Smooth muscle cell (in vitro differentiated cells): ENCODE data around the gene SAMD4B. TPM values are rescaled to one million over a fixed set of nuclear protein-coding genes. Genes with fewer than 3 reads are reported as not detected.
A peak's percentile ranks its signal among the peaks of the same experiment; 100 is the strongest.

ENCODE experiments used
- DNase-seq: peaks from one replicate; lab custom pipeline; 2025; ENCODE audit not compliant: unreplicated experiment; lab: John Stamatoyannopoulos, UW
- H2AFZ ChIP-seq: fragments of 200-600 bp; sonication (generic); 2 replicates; pipeline ENCODE4 v1.6.0; 2016; ENCODE audit warnings: antibody characterized with exemption, low read depth, mild to moderate bottlenecking
- H3F3A ChIP-seq: fragments of 200-600 bp; sonication (generic); 2 replicates; pipeline ENCODE4 v1.6.0; 2017; ENCODE audit warnings: antibody characterized with exemption, low read depth
- H3K27ac ChIP-seq: fragments of 200-600 bp; sonication (generic); 2 replicates; pipeline ENCODE4 v1.5.1; 2016; ENCODE audit warnings: low read depth, mild to moderate bottlenecking
- H3K27me3 ChIP-seq: fragments of 200-600 bp; sonication (generic); 2 replicates; pipeline ENCODE4 v1.6.1; 2016; ENCODE audit warnings: low read depth, mild to moderate bottlenecking
- H3K36me3 ChIP-seq: fragments of 200-600 bp; sonication (generic); 2 replicates; pipeline ENCODE4 v1.5.1; 2016; ENCODE audit warnings: low read depth
- H3K4me1 ChIP-seq: fragments of 200-600 bp; sonication (generic); 2 replicates; pipeline ENCODE4 v1.5.1; 2016; ENCODE audit warnings: low read depth
- H3K4me2 ChIP-seq: fragments of 200-600 bp; sonication (generic); 2 replicates; pipeline ENCODE4 v1.6.0; 2016; ENCODE audit warnings: mild to moderate bottlenecking
- H3K4me3 ChIP-seq: fragments of 200-600 bp; sonication (generic); 2 replicates; pipeline ENCODE4 v1.5.1; 2016; ENCODE audit warnings: mild to moderate bottlenecking
- H3K79me2 ChIP-seq: fragments of 200-600 bp; sonication (generic); 2 replicates; pipeline ENCODE4 v1.6.0; 2016; ENCODE audit warnings: low read depth, mild to moderate bottlenecking
- H3K9ac ChIP-seq: fragments of 200-600 bp; sonication (generic); 2 replicates; pipeline ENCODE4 v1.6.0; 2016; ENCODE audit warnings: low read depth
- H3K9me3 ChIP-seq: fragments of 200-600 bp; sonication (generic); replicated peaks from 2 replicates; pipeline ENCODE4 v1.5.1; 2016; ENCODE audit warnings: low read depth
- H4K20me1 ChIP-seq: fragments of 200-600 bp; sonication (generic); 2 replicates; pipeline ENCODE4 v1.6.0; 2016; ENCODE audit warnings: low read depth
- WGBS: methylation state at CpG from one replicate; pipeline ENCODE4 v1.1.7; 2016; ENCODE audit warnings: low lambda C conversion rate; 5-methylcytosine and 5-hydroxymethylcytosine counted together
- microRNA-seq: library from miRNA; unstranded; fragments of <30 nt; microRNA quantifications from one replicate; pipeline ENCODE4, GENCODE V29; 2016; ENCODE audit warnings: borderline number of aligned reads
- polyA plus RNA-seq: library from polyadenylated mRNA; unstranded; fragments of >200 nt; fragmentation: Nextera tagmentation; extraction: Ambion mirVana; gene quantifications from 2 replicates; pipeline ENCODE4 v1.2.1, GENCODE V29; 2016
- small RNA-seq: library from RNA; depleted of rRNA; stranded (forward); fragments of <200 nt; gene quantifications from one replicate; pipeline ENCODE3, GENCODE V24; 2014
- total RNA-seq: library from RNA; depleted of rRNA; stranded (reverse); fragments of >200 nt; gene quantifications from 2 replicates; pipeline ENCODE4 v1.2.3, GENCODE V29; 2014
- TF ChIP-seq, protein P1 (sequence below): fragments of 200-600 bp; sonication (generic); IDR thresholded peaks from 2 replicates; pipeline ENCODE4 v1.5.1; 2017; ENCODE audit warnings: borderline replicate concordance, mild to moderate bottlenecking, antibody characterized with exemption; ENCODE audit not compliant: insufficient read depth, poor library complexity, severe bottlenecking

Gene SAMD4B
- total and polyA plus RNA-seq, 2 experiments from 2014 or later: 58.3 to 61.8 TPM

DNA sequence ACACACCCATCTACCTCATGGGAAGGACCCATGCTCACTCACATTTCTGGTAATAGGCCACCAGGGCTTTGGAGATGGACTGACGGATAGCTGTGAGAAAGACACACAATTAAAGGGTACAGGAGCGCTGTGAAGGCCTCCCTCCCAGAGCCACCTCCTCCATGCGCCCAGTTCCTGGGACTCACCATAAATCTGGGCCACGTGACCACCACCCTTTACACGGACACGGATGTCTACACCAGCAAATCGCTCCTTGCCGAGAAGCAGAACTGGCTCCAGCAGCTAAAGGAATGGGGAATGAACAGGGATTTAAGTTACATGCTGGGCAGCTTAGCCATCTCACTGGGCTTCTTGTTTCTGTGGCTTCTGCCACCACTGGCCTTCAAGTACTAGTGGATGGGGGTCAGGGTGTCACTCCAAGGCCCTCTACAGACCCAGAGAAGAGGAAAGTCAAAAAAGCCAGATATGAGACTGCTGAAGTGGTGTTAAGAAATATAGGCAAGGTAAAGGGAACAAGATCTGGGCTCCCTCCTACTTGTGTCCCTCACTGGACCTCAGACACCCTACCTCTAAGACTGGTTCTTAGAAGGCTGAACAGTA is 91.4 kb downstream of the SAMD4B start:
- Histone ChIP-seq H3K9ac (peak overlapping the region; percentile 95), H4K20me1 (peaks cover 24% of the 10 kb centered on the region), H3F3A (peaks cover 39% of the 10 kb centered on the region), H2AFZ (no peak overlapping the region), H3K79me2 (peaks cover 32% of the 10 kb centered on the region), H3K36me3 (peaks cover 15% of the 10 kb centered on the region), H3K4me3 (no peak overlapping the region), H3K27ac (peak overlapping the region; percentile 76), H3K27me3 (no peaks in the 10 kb centered on the region), H3K4me1 (peaks cover 27% of the 10 kb centered on the region), H3K9me3 (no peaks in the 10 kb centered on the region), H3K4me2 (no peak overlapping the region)
- TF ChIP-seq, protein P1, sequence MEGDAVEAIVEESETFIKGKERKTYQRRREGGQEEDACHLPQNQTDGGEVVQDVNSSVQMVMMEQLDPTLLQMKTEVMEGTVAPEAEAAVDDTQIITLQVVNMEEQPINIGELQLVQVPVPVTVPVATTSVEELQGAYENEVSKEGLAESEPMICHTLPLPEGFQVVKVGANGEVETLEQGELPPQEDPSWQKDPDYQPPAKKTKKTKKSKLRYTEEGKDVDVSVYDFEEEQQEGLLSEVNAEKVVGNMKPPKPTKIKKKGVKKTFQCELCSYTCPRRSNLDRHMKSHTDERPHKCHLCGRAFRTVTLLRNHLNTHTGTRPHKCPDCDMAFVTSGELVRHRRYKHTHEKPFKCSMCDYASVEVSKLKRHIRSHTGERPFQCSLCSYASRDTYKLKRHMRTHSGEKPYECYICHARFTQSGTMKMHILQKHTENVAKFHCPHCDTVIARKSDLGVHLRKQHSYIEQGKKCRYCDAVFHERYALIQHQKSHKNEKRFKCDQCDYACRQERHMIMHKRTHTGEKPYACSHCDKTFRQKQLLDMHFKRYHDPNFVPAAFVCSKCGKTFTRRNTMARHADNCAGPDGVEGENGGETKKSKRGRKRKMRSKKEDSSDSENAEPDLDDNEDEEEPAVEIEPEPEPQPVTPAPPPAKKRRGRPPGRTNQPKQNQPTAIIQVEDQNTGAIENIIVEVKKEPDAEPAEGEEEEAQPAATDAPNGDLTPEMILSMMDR: no peak
- DNase-seq: no peak
- 97% methylated on average over 8 of the region's 8 CpGs for WGBS

DNA sequence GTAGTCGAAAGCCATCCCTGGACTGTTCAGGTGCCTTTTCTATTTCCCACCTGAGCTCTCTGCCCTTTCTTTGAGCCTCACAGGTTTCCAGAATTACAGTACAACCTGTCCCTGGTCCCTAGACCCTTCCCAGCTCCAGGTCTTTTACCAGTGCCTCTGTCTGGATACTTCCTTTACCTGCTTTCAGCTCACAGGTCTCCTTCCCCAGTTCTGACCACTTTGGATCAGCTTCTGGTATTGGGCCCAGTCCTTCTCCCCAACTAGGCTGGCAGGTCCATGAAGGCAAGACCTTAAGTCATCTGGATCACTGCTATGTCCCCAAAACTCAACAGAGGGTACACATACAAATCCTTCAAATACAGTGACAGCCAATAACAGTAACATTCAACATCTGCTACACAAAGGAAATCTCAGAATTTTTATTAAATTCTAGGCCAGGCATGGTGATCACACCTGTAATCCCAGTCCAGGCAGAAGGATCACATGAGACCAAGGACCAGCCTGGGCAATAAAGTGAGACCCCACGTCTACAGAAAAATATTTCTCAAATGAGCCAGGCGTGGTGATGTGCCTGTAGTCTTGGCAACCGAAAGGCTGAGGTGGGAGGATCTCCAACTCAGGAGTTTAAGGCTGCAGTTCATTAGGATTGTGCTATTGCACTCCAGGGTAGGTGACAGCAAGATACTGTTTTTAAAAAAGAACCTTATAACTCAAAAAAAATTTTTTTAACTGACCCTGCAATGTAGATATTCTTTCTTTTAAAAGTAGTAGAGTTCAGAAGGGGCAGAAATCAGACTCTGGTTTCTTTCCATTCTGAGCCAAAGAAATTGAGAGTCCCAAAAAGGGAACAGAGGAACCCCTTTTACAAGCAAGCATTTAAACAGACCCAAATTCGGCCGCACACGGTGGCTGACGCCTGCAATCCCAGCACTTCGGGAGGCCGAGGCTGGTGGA is 92.2 kb downstream of the SAMD4B start:
- Histone ChIP-seq H4K20me1 (peaks cover 24% of the 10 kb centered on the region), H3K27ac (peak overlapping the region; percentile 76), H3K4me2 (peak overlapping the region; percentile 98), H3K9ac (peak overlapping the region; percentile 95), H3K79me2 (peaks cover 32% of the 10 kb centered on the region), H2AFZ (no peak overlapping the region), H3K36me3 (peaks cover 15% of the 10 kb centered on the region), H3F3A (peaks cover 32% of the 10 kb centered on the region), H3K27me3 (no peaks in the 10 kb centered on the region), H3K4me1 (peaks cover 20% of the 10 kb centered on the region), H3K9me3 (no peaks in the 10 kb centered on the region), H3K4me3 (peak overlapping the region; percentile 98)
- no peak for DNase-seq
- TF ChIP-seq, protein P1: no peak
- whole genome bisulfite sequencing: 48% methylated on average over 10 of the region's 10 CpGs

Small RNA genes lying within 50 kb of the gene (microRNA-seq; reads per million reads assigned to microRNA genes)
- gene MIR4530: not detected

Small RNA genes lying within 50 kb of the gene (small RNA-seq; reads per million reads assigned to genes)
- 0.08 reads per million for gene AC011445.2
- 0.08 reads per million for gene MIR4530
- not detected for gene RN7SL566P

Other genes with a start within 250 kb of the SAMD4B start
- gene PAK4, start 216.6 kb upstream of the SAMD4B start, total RNA-seq: 9.7 and 11.8 TPM in 2 replicates
- 19.1 and 19.9 TPM in 2 replicates for gene PAK4, start 216.6 kb upstream of the SAMD4B start, polyA plus RNA-seq
- 2.2 and 4.0 TPM in 2 replicates for gene NCCRP1, start 145.5 kb upstream of the SAMD4B start, total RNA-seq
- 1.5 TPM in 2 replicates for gene NCCRP1, start 145.5 kb upstream of the SAMD4B start, polyA plus RNA-seq
- not detected in 2 replicates for gene SYCN, start 138.2 kb upstream of the SAMD4B start, total RNA-seq
- not detected in 2 replicates for gene SYCN, start 138.2 kb upstream of the SAMD4B start, polyA plus RNA-seq
- gene IFNL3, start 97.4 kb upstream of the SAMD4B start, total RNA-seq: not detected in 2 replicates
- 0.34 TPM in 1 of 2 replicates, not detected in the other for gene IFNL3, start 97.4 kb upstream of the SAMD4B start, polyA plus RNA-seq
- gene IFNL4, start 93.6 kb upstream of the SAMD4B start, total RNA-seq: not detected in 2 replicates
- 0.15 TPM in 1 of 2 replicates, not detected in the other for gene IFNL4, start 93.6 kb upstream of the SAMD4B start, polyA plus RNA-seq
- gene IFNL2, start 74.0 kb upstream of the SAMD4B start, total RNA-seq: not detected in 2 replicates
- gene IFNL2, start 74.0 kb upstream of the SAMD4B start, polyA plus RNA-seq: not detected in 2 replicates
- gene IFNL1, start 46.0 kb upstream of the SAMD4B start, total RNA-seq: not detected in 2 replicates
- gene IFNL1, start 46.0 kb upstream of the SAMD4B start, polyA plus RNA-seq: not detected in 2 replicates
- gene LRFN1, start 21.6 kb upstream of the SAMD4B start, total RNA-seq: 0.36 and 0.76 TPM in 2 replicates
- 2.1 and 3.2 TPM in 2 replicates for gene LRFN1, start 21.6 kb upstream of the SAMD4B start, polyA plus RNA-seq
- not detected in 2 replicates for gene GMFG, start 6.4 kb upstream of the SAMD4B start, total RNA-seq
- gene GMFG, start 6.4 kb upstream of the SAMD4B start, polyA plus RNA-seq: 0.37 TPM in 1 of 2 replicates, not detected in the other
- gene PAF1, start 48.7 kb downstream of the SAMD4B start, total RNA-seq: 27.8 and 29.8 TPM in 2 replicates
- 35.8 and 42.7 TPM in 2 replicates for gene PAF1, start 48.7 kb downstream of the SAMD4B start, polyA plus RNA-seq
- 23.0 and 23.8 TPM in 2 replicates for gene MED29, start 49.0 kb downstream of the SAMD4B start, total RNA-seq
- 36.3 and 37.7 TPM in 2 replicates for gene MED29, start 49.0 kb downstream of the SAMD4B start, polyA plus RNA-seq
- 31.5 and 44.7 TPM in 2 replicates for gene ZFP36, start 64.4 kb downstream of the SAMD4B start, total RNA-seq
- 281 and 303 TPM in 2 replicates for gene ZFP36, start 64.4 kb downstream of the SAMD4B start, polyA plus RNA-seq
- 16.3 and 42.2 TPM in 2 replicates for gene PLEKHG2, start 70.2 kb downstream of the SAMD4B start, total RNA-seq
- gene PLEKHG2, start 70.2 kb downstream of the SAMD4B start, polyA plus RNA-seq: 33.0 and 51.9 TPM in 2 replicates
- gene RPS16, start 93.5 kb downstream of the SAMD4B start, total RNA-seq: 82.2 and 97.1 TPM in 2 replicates
- gene RPS16, start 93.5 kb downstream of the SAMD4B start, polyA plus RNA-seq: 539 and 567 TPM in 2 replicates
- 41.0 and 44.9 TPM in 2 replicates for gene SUPT5H, start 103.2 kb downstream of the SAMD4B start, total RNA-seq
- gene SUPT5H, start 103.2 kb downstream of the SAMD4B start, polyA plus RNA-seq: 134 and 139 TPM in 2 replicates
- gene TIMM50, start 138.4 kb downstream of the SAMD4B start, total RNA-seq: 58.4 and 66.1 TPM in 2 replicates
- gene TIMM50, start 138.4 kb downstream of the SAMD4B start, polyA plus RNA-seq: 107 and 108 TPM in 2 replicates
- gene DLL3, start 156.5 kb downstream of the SAMD4B start, total RNA-seq: 0.54 and 9.3 TPM in 2 replicates
- 0.80 and 1.6 TPM in 2 replicates for gene DLL3, start 156.5 kb downstream of the SAMD4B start, polyA plus RNA-seq
- not detected in 2 replicates for gene SELENOV, start 172.7 kb downstream of the SAMD4B start, total RNA-seq
- gene SELENOV, start 172.7 kb downstream of the SAMD4B start, polyA plus RNA-seq: not detected in 2 replicates
- gene EID2B, start 190.4 kb downstream of the SAMD4B start, total RNA-seq: 1.9 and 2.7 TPM in 2 replicates
- gene EID2B, start 190.4 kb downstream of the SAMD4B start, polyA plus RNA-seq: 1.1 and 1.9 TPM in 2 replicates
- 11.9 and 15.9 TPM in 2 replicates for gene EID2, start 197.7 kb downstream of the SAMD4B start, total RNA-seq
- gene EID2, start 197.7 kb downstream of the SAMD4B start, polyA plus RNA-seq: 22.5 and 24.2 TPM in 2 replicates